NOMO-1 treated with DMSO at 0.1 percent for 48 hours (cell line): ENCODE results near the gene SSB.
"Not testable (repeated sequence)": the region's sequence is repeated elsewhere in the genome, so short reads cannot be mapped to it uniquely, and the experiment has no call there.

Source experiments
- DNase-seq: peaks from one replicate; lab custom pipeline; 2025; ENCODE audit not compliant: unreplicated experiment; lab: John Stamatoyannopoulos, UW

The SSB gene

GRCh38 chr2:169781249-169782013 is 17.2 kb upstream of the SSB start:
- DNase-seq = no peak

- DNase-seq = no peak
These were observed 16.2 kb upstream of the SSB start for GRCh38 chr2:169782513-169782912.

GRCh38 chr2:169790581-169790980 is 8.1 kb upstream of the SSB start:
- DNase-seq = no peak

- no peak for DNase-seq
These were observed 3.5 kb upstream of the SSB start for GRCh38 chr2:169795181-169795580.

GRCh38 chr2:169796441-169796840 is 2.2 kb upstream of the SSB start:
- DNase-seq = no peak

GRCh38 chr2:169797601-169798000 is 1.1 kb upstream of the SSB start:
- DNase-seq = no peak

GRCh38 chr2:169798397-169798717 is 314 bp upstream of the SSB start:
- no peak for DNase-seq

GRCh38 chr2:169803480-169803879 is 4.8 kb downstream of the SSB start:
- no peak for DNase-seq

GRCh38 chr2:169806586-169806985 is 7.9 kb downstream of the SSB start:
- DNase-seq = no peak

- no peak for DNase-seq
These were observed 9.6 kb downstream of the SSB start for GRCh38 chr2:169808221-169808620.

GRCh38 chr2:169815849-169816248 is 17.2 kb downstream of the SSB start:
- DNase-seq = no peak

GRCh38 chr2:169816961-169817360 is 18.3 kb downstream of the SSB start:
- not testable (repeated sequence) for DNase-seq

GRCh38 chr2:169817369-169817768 is 18.7 kb downstream of the SSB start:
- DNase-seq = not testable (repeated sequence)

GRCh38 chr2:169818241-169818640 is 19.6 kb downstream of the SSB start:
- no peak for DNase-seq

GRCh38 chr2:169819106-169819505 is 20.4 kb downstream of the SSB start:
- no peak for DNase-seq

- not testable (repeated sequence) for DNase-seq
These were observed 21.4 kb downstream of the SSB start for GRCh38 chr2:169820101-169820500.

GRCh38 chr2:169822036-169822435 is 23.4 kb downstream of the SSB start:
- DNase-seq = no peak

- no peak for DNase-seq
These were observed 24.2 kb downstream of the SSB start for GRCh38 chr2:169822785-169823392.

- DNase-seq = no peak
These were observed 25.3 kb downstream of the SSB start for GRCh38 chr2:169823996-169824372.

- DNase-seq = peak; percentile 58
These were observed 26.0 kb downstream of the SSB start, which contains the start of gene METTL5 for GRCh38 chr2:169824373-169825333. TSS of gene METTL5 (minus strand) at chr2:169824905. CDS start at chr2:169824597, 308 bp downstream.

GRCh38 chr2:169827272-169828140 is 28.8 kb downstream of the SSB start, which contains the start of gene UBR3:
TSS of gene UBR3 (plus strand) at chr2:169827454. CDS start at chr2:169827508, 54 bp downstream.
- peak; percentile 85 for DNase-seq
